Measurements from ENCODE around the gene ADRB1. TPM values are rescaled to one million over a fixed set of nuclear protein-coding genes. Genes with fewer than 3 reads are reported as not detected.

The ADRB1 gene
- total RNA-seq, 4 donors from 2014 or later = 0.34 to 4.9 (median 2.8) TPM

GRCh38 chr10:114045136-114046086, 1.7 kb downstream of the ADRB1 start:
- no peak for TF ChIP-seq CTCF (IDR thresholded peaks at IDR 0.05; ENCODE audit: low read depth)

- TF ChIP-seq CTCF (IDR thresholded peaks at IDR 0.05; ENCODE audit: low read depth) = no peak
Measured at GRCh38 chr10:114046087-114046458, 2.4 kb downstream of the ADRB1 start.

- no peak for TF ChIP-seq CTCF (IDR thresholded peaks at IDR 0.05; ENCODE audit: low read depth)
Measured at GRCh38 chr10:114048472-114048871, 4.8 kb downstream of the ADRB1 start.

GRCh38 chr10:114051714-114052113, 8.0 kb downstream of the ADRB1 start:
- no peak for TF ChIP-seq CTCF (IDR thresholded peaks at IDR 0.05; ENCODE audit: low read depth)

- TF ChIP-seq CTCF (IDR thresholded peaks at IDR 0.05; ENCODE audit: low read depth) = no peak
Measured at GRCh38 chr10:114052255-114052654, 8.6 kb downstream of the ADRB1 start.

- no peak for TF ChIP-seq CTCF (IDR thresholded peaks at IDR 0.05; ENCODE audit: low read depth)
Measured at GRCh38 chr10:114053946-114054345, 10.3 kb downstream of the ADRB1 start.

GRCh38 chr10:114057855-114058254, 14.2 kb downstream of the ADRB1 start:
- no peak for TF ChIP-seq CTCF (IDR thresholded peaks at IDR 0.05; ENCODE audit: low read depth)
